Measurements from ENCODE around the gene PI4K2B. TPM values are rescaled to one million over a fixed set of nuclear protein-coding genes. Genes with fewer than 3 reads are reported as not detected.
"Not testable (repeated sequence)": the region's sequence is repeated elsewhere in the genome, so short reads cannot be mapped to it uniquely, and the experiment has no call there.

The PI4K2B gene
- total RNA-seq, 1 donor from 2014 or later, result 1.9 TPM

GRCh38 chr4:25297528-25298242 is 63.9 kb downstream of the PI4K2B start:
- intact Hi-C loops (cut with DNase I), result no loop called here
- DNase-seq (no peak), ATAC-seq (ENCODE audit: poor library complexity) (no peak)

GRCh38 chr4:25299476-25300203 is 65.8 kb downstream of the PI4K2B start:
- intact Hi-C loops (cut with DNase I), result no loop called here
- ATAC-seq (ENCODE audit: poor library complexity), result no peak
- DNase-seq, result no peak

GRCh38 chr4:25301471-25301870 is 67.6 kb downstream of the PI4K2B start:
- intact Hi-C loops (cut with DNase I), result no loop called here
- no peak for ATAC-seq (ENCODE audit: poor library complexity)
- DNase-seq, result no peak

- intact Hi-C loops (cut with DNase I), result no loop called here
- DNase-seq, result no peak
- no peak for ATAC-seq (ENCODE audit: poor library complexity)
Measured at GRCh38 chr4:25302626-25303025, 68.8 kb downstream of the PI4K2B start.

GRCh38 chr4:25303578-25303977 is 69.7 kb downstream of the PI4K2B start:
- intact Hi-C loops (cut with DNase I), result no loop called here
- DNase-seq (no peak), ATAC-seq (ENCODE audit: poor library complexity) (no peak)

GRCh38 chr4:25306518-25307057 is 72.8 kb downstream of the PI4K2B start:
- ATAC-seq (ENCODE audit: poor library complexity), result no peak
- intact Hi-C loops (cut with DNase I), result no loop called here
- no peak for DNase-seq

GRCh38 chr4:25307596-25307995 is 73.8 kb downstream of the PI4K2B start:
- DNase-seq (no peak), ATAC-seq (ENCODE audit: poor library complexity) (no peak)
- intact Hi-C loops (cut with DNase I), result no loop called here

GRCh38 chr4:25308306-25308705 is 74.5 kb downstream of the PI4K2B start:
- intact Hi-C loops (cut with DNase I), result no loop called here
- DNase-seq, result no peak
- ATAC-seq (ENCODE audit: poor library complexity), result no peak

- intact Hi-C loops (cut with DNase I), result no loop called here
- no peak for ATAC-seq (ENCODE audit: poor library complexity)
- DNase-seq, result no peak
Measured at GRCh38 chr4:25308761-25309160, 74.9 kb downstream of the PI4K2B start.

GRCh38 chr4:25310066-25310802 is 76.4 kb downstream of the PI4K2B start:
- DNase-seq, result no peak
- ATAC-seq (ENCODE audit: poor library complexity), result no peak
- intact Hi-C loops (cut with DNase I), result loop anchor here (10.0 kb wide), 1 partner anchor 135 kb away; no protein-coding TSS in a partner anchor

GRCh38 chr4:25310803-25311166 is 77.0 kb downstream of the PI4K2B start:
- DNase-seq (no peak), ATAC-seq (ENCODE audit: poor library complexity) (no peak)
- intact Hi-C loops (cut with DNase I), result loop anchor here (10.0 kb wide), 1 partner anchor 136 kb away; no protein-coding TSS in a partner anchor

GRCh38 chr4:25312496-25313200 is 78.8 kb downstream of the PI4K2B start, which contains the start of gene ZCCHC4:
Gene ZCCHC4, plus strand, starts transcription at chr4:25312774. Its CDS starts 36 bp downstream, at chr4:25312810.
- intact Hi-C loops (cut with DNase I), result loop anchor here (10.0 kb wide), 1 partner anchor 138 kb away; no protein-coding TSS in a partner anchor
- DNase-seq (peak; percentile 93), ATAC-seq (ENCODE audit: poor library complexity) (peak; percentile 99)

GRCh38 chr4:25313201-25313895 is 79.5 kb downstream of the PI4K2B start:
- intact Hi-C loops (cut with DNase I), result loop anchor here (10.0 kb wide), 1 partner anchor 139 kb away; no protein-coding TSS in a partner anchor

GRCh38 chr4:25320336-25320735 is 86.5 kb downstream of the PI4K2B start:
- ATAC-seq (ENCODE audit: poor library complexity) (no peak), DNase-seq (no peak)

More at GRCh38 chr4:25313201-25313895, 79.5 kb downstream of the PI4K2B start:
- DNase-seq (no peak), ATAC-seq (ENCODE audit: poor library complexity) (no peak)

GRCh38 chr4:25320773-25321172 is 86.9 kb downstream of the PI4K2B start:
- intact Hi-C loops (cut with DNase I), result no loop called here
- ATAC-seq (ENCODE audit: poor library complexity) (no peak), DNase-seq (no peak)

More at GRCh38 chr4:25320336-25320735, 86.5 kb downstream of the PI4K2B start:
- intact Hi-C loops (cut with DNase I), result no loop called here

- DNase-seq (no peak), ATAC-seq (ENCODE audit: poor library complexity) (no peak)
- intact Hi-C loops (cut with DNase I), result no loop called here
Measured at GRCh38 chr4:25321703-25322102, 87.9 kb downstream of the PI4K2B start.

GRCh38 chr4:25328463-25328862 is 94.6 kb downstream of the PI4K2B start:
- intact Hi-C loops (cut with DNase I); ATAC-seq (ENCODE audit: poor library complexity); DNase-seq: not testable (repeated sequence)
